PC-9 (cell line): Measurements from ENCODE around the gene MBP. TPM values are rescaled to one million over a fixed set of nuclear protein-coding genes. Genes with fewer than 3 reads are reported as not detected.

ENCODE experiments used
- BruUV-seq: library from RNA; stranded (reverse); fragments of 400-500 nt; replicated peaks from 2 replicates; lab custom pipeline; 2021; lab: Mats Ljungman, UMichigan
- CTCF ChIA-PET: fragments of 300-600 bp; sonication (Branson Sonifier 250); formaldehyde crosslinking; loops from one replicate; lab custom pipeline; 2022; ENCODE audit warnings: antibody characterized with exemption; lab: Charles Lee
- POLR2A ChIA-PET: fragments of 300-600 bp; sonication (Branson Sonifier 250); formaldehyde crosslinking; loops from one replicate; lab custom pipeline; 2022; ENCODE audit warnings: antibody characterized with exemption; ENCODE audit not compliant: unreplicated experiment; lab: Charles Lee
- DNase-seq, 2 experiments: peaks; one replicate each; pipeline versions ENCODE4 v3.0.0 to v3.0.0-alpha.2; 2015 to 2022; ENCODE audit warnings: mixed read lengths in 1 of 2
- H2AFZ ChIP-seq: fragments of 200-600 bp; sonication (generic); 2 replicates; pipeline ENCODE4 v1.8.1; 2017; ENCODE audit warnings: antibody characterized with exemption
- H3F3A ChIP-seq: fragments of 200-600 bp; sonication (generic); 2 replicates; pipeline ENCODE4 v1.8.1; 2017; ENCODE audit warnings: antibody characterized with exemption, mild to moderate bottlenecking, low read depth; ENCODE audit not compliant: insufficient read depth
- H3K27ac ChIP-seq: fragments of 200-600 bp; sonication (generic); 2 replicates; pipeline ENCODE4 v1.6.1; 2016; ENCODE audit warnings: mixed run types
- H3K27me3 ChIP-seq: fragments of 200-600 bp; sonication (generic); 2 replicates; pipeline ENCODE4 v1.6.1; 2016; ENCODE audit warnings: low read depth, mixed run types; ENCODE audit not compliant: insufficient read depth
- H3K36me3 ChIP-seq: fragments of 200-600 bp; sonication (generic); 2 replicates; pipeline ENCODE4 v1.6.1; 2016; ENCODE audit warnings: low read depth, mixed run types
- H3K4me1 ChIP-seq: fragments of 200-600 bp; sonication (generic); replicated peaks from 2 replicates; pipeline ENCODE4 v1.6.1; 2016; ENCODE audit warnings: mixed run types; ENCODE audit not compliant: insufficient read depth
- H3K4me2 ChIP-seq: fragments of 200-600 bp; sonication (generic); 2 replicates; pipeline ENCODE4 v1.6.1; 2017; ENCODE audit warnings: mixed run types
- H3K4me3 ChIP-seq: fragments of 200-600 bp; sonication (generic); 2 replicates; pipeline ENCODE4 v1.6.1; 2016; ENCODE audit warnings: mixed run types
- H3K79me2 ChIP-seq: fragments of 200-600 bp; sonication (generic); 2 replicates; pipeline ENCODE4 v1.6.1; 2017; ENCODE audit warnings: low read depth, mixed run types
- H3K9me2 ChIP-seq: fragments of 200-600 bp; sonication (generic); 2 replicates; pipeline ENCODE4 v1.8.1; 2017; ENCODE audit warnings: mild to moderate bottlenecking; ENCODE audit not compliant: insufficient read depth
- H3K9me3 ChIP-seq: fragments of 200-600 bp; sonication (generic); 2 replicates; pipeline ENCODE4 v1.8.1; 2016; ENCODE audit warnings: low read depth; ENCODE audit not compliant: insufficient read depth
- H4K20me1 ChIP-seq: fragments of 200-600 bp; sonication (generic); 2 replicates; pipeline ENCODE4 v1.8.1; 2017; ENCODE audit not compliant: insufficient read depth
- EZH2 ChIP-seq: fragments of 200-600 bp; sonication (generic); IDR thresholded peaks from 2 replicates; pipeline ENCODE4 v1.8.0; 2017; ENCODE audit warnings: antibody characterized with exemption, low read depth
- intact Hi-C: fragments of 100-400 bp; cut with micrococcal nuclease; formaldehyde crosslinking; loops from one replicate; pipeline ENCODE4 v1.10.0; 2022; ENCODE audit not compliant: unreplicated experiment
- total RNA-seq: library from RNA; stranded (reverse); gene quantifications from 2 replicates; pipeline ENCODE4 v1.2.3, GENCODE V29; 2021
- TF ChIP-seq, protein P1 (sequence below): fragments of 200-600 bp; sonication (generic); conservative IDR thresholded peaks from 2 replicates; pipeline ENCODE4 v1.6.1; 2017; ENCODE audit warnings: mixed run types, antibody characterized with exemption, mild to moderate bottlenecking, moderate library complexity

MBP gene
- total RNA-seq, 1 experiment from 2014 or later: 37.9 TPM

GRCh38 chr18:77092104-77093066, 40.2 kb downstream of the MBP start:
- Histone ChIP-seq H3K9me2 (no peaks in the 10 kb centered on the region), H3F3A (peaks cover 42% of the 10 kb centered on the region), H3K4me3 (no peak overlapping the region), H3K4me1 (peaks cover 54% of the 10 kb centered on the region), H3K27me3 (no peaks in the 10 kb centered on the region), H3K79me2 (peaks cover 78% of the 10 kb centered on the region), H4K20me1 (0 out of 2 replicates have a peak, but pooled peaks cover 4% of the 10 kb centered on the region), H3K36me3 (peaks cover 8% of the 10 kb centered on the region), H3K9me3 (no peaks in the 10 kb centered on the region), H3K4me2 (no peak overlapping the region), H3K27ac (no peak overlapping the region), H2AFZ (no peak overlapping the region)
- TF ChIP-seq EZH2: no peak
- TF ChIP-seq, protein P1, sequence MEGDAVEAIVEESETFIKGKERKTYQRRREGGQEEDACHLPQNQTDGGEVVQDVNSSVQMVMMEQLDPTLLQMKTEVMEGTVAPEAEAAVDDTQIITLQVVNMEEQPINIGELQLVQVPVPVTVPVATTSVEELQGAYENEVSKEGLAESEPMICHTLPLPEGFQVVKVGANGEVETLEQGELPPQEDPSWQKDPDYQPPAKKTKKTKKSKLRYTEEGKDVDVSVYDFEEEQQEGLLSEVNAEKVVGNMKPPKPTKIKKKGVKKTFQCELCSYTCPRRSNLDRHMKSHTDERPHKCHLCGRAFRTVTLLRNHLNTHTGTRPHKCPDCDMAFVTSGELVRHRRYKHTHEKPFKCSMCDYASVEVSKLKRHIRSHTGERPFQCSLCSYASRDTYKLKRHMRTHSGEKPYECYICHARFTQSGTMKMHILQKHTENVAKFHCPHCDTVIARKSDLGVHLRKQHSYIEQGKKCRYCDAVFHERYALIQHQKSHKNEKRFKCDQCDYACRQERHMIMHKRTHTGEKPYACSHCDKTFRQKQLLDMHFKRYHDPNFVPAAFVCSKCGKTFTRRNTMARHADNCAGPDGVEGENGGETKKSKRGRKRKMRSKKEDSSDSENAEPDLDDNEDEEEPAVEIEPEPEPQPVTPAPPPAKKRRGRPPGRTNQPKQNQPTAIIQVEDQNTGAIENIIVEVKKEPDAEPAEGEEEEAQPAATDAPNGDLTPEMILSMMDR: no peak
- no TSS peak for BruUV-seq
- intact Hi-C loops: no loop called here
- CTCF ChIA-PET: no interaction called here
- POLR2A ChIA-PET: no interaction called here
- DNase-seq: no peak

DNA sequence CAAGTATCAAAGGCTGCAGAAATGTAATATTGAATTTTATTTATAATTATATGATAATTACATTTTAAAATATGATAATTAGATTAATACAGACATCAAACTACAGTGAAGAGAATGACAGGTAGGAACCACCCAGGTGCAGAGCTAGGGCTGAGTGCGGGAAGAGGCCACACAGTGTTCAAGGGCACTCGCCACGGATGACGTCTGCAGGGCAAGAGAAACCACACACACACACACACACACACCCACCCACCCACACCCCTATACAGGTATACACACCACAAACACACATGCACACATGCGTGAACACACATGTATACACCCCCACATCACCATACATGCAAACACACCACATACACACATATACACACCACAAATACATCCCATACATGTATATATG, 41.2 kb downstream of the MBP start:
- POLR2A ChIA-PET: no interaction called here
- TF ChIP-seq EZH2: no peak
- TF ChIP-seq, protein P1: no peak
- Histone ChIP-seq H3K36me3 (peaks cover 8% of the 10 kb centered on the region; the same call in 1 of the 2 replicates), H3K4me2 (no peak overlapping the region), H3K4me1 (peaks cover 64% of the 10 kb centered on the region), H3K9me2 (no peaks in the 10 kb centered on the region), H3F3A (peaks cover 52% of the 10 kb centered on the region), H3K27ac (no peak overlapping the region), H3K4me3 (no peak overlapping the region), H2AFZ (no peak overlapping the region), H3K79me2 (peaks cover 84% of the 10 kb centered on the region), H4K20me1 (0 out of 2 replicates have a peak, but pooled peaks cover 4% of the 10 kb centered on the region), H3K9me3 (no peaks in the 10 kb centered on the region), H3K27me3 (no peaks in the 10 kb centered on the region)
- BruUV-seq: no TSS peak
- no peak for DNase-seq
- CTCF ChIA-PET: interaction anchor here (0.6 kb wide), 1 partner anchor 30 kb away, joined by 3 read pairs; no protein-coding TSS in a partner anchor
- intact Hi-C loops: no loop called here

- Histone ChIP-seq H3K36me3 (peaks cover 8% of the 10 kb centered on the region; the same call in 1 of the 2 replicates), H3K27ac (peak overlapping the region; percentile 95), H2AFZ (no peak overlapping the region), H3K79me2 (peaks cover 84% of the 10 kb centered on the region), H3K27me3 (no peaks in the 10 kb centered on the region), H3K9me3 (no peaks in the 10 kb centered on the region), H3K4me3 (no peak overlapping the region), H3K9me2 (no peaks in the 10 kb centered on the region), H3K4me1 (peaks cover 71% of the 10 kb centered on the region), H3K4me2 (peak overlapping the region; percentile 65), H4K20me1 (0 out of 2 replicates have a peak, but pooled peaks cover 4% of the 10 kb centered on the region), H3F3A (peaks cover 55% of the 10 kb centered on the region)
- ChIA-PET CTCF (interaction anchor here (0.6 kb wide), 1 partner anchor 31 kb away, joined by 3 read pairs; no protein-coding TSS in a partner anchor), POLR2A (no interaction called here)
- intact Hi-C loops: no loop called here
- no peak for DNase-seq
- TF ChIP-seq, protein P1: no peak
- TF ChIP-seq EZH2: no peak
- no TSS peak for BruUV-seq
Measured at GRCh38 chr18:77090546-77091174, 41.9 kb downstream of the MBP start.
